Endothelial cell of umbilical vein (primary cell): ENCODE data around the gene C2orf74.

Source experiments
- POLR2AphosphoS5 ChIP-seq: IDR thresholded peaks from 2 replicates; pipeline ENCODE4 v1.6.1; 2012; ENCODE audit warnings: low read depth, mild to moderate bottlenecking, control low read depth, low read length, moderate library complexity; ENCODE audit not compliant: insufficient read depth
- TF ChIP-seq, protein P1 (sequence below), 2 donors: IDR thresholded peaks; 1 replicate in 1 of 2; 2 replicates in 1 of 2; pipeline ENCODE4 v1.5.1; 2011; ENCODE audit warnings: low read length in 2 of 2, mild to moderate bottlenecking in 2 of 2, moderate library complexity in 2 of 2, control low read depth in 1 of 2, inconsistent platforms in 1 of 2, low read depth in 1 of 2; ENCODE audit not compliant: insufficient read depth in 1 of 2; ENCODE audit errors: extremely low read depth in 1 of 2

DNA sequence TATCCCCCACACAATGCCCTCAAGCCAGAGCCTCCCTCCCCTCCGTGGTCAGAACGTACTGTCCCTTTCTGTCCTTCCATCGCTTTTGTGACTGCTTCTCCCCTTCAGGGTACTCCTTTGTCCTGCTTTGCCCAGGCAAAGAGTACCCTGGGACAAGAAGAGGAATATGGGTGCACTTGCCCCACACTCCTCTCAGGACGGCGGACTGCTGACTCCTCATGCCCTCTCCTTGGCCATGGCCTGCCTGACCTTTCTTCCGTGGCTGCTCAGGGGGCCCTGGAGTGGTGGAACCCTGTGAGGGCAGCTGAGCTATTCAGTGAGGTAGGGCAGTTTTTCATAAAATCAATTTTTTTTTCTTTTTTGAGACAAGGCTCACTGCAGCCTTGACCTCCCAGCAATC, 18.7 kb downstream of the C2orf74 start:
- TF ChIP-seq POLR2AphosphoS5, result no peak
- TF ChIP-seq, protein P1, sequence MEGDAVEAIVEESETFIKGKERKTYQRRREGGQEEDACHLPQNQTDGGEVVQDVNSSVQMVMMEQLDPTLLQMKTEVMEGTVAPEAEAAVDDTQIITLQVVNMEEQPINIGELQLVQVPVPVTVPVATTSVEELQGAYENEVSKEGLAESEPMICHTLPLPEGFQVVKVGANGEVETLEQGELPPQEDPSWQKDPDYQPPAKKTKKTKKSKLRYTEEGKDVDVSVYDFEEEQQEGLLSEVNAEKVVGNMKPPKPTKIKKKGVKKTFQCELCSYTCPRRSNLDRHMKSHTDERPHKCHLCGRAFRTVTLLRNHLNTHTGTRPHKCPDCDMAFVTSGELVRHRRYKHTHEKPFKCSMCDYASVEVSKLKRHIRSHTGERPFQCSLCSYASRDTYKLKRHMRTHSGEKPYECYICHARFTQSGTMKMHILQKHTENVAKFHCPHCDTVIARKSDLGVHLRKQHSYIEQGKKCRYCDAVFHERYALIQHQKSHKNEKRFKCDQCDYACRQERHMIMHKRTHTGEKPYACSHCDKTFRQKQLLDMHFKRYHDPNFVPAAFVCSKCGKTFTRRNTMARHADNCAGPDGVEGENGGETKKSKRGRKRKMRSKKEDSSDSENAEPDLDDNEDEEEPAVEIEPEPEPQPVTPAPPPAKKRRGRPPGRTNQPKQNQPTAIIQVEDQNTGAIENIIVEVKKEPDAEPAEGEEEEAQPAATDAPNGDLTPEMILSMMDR (IDR thresholded peaks at IDR 0.05; ENCODE audit: extremely low read depth in 1 of 2, insufficient read depth in 1 of 2, low read depth in 1 of 2, low read length in 2 of 2), result no peak
